ENCODE data around the gene ADAM10.

ADAM10 gene

GRCh38 chr15:58549013-58549784 lies 200.3 kb downstream of the ADAM10 start:
- no peak for DNase-seq

DNA sequence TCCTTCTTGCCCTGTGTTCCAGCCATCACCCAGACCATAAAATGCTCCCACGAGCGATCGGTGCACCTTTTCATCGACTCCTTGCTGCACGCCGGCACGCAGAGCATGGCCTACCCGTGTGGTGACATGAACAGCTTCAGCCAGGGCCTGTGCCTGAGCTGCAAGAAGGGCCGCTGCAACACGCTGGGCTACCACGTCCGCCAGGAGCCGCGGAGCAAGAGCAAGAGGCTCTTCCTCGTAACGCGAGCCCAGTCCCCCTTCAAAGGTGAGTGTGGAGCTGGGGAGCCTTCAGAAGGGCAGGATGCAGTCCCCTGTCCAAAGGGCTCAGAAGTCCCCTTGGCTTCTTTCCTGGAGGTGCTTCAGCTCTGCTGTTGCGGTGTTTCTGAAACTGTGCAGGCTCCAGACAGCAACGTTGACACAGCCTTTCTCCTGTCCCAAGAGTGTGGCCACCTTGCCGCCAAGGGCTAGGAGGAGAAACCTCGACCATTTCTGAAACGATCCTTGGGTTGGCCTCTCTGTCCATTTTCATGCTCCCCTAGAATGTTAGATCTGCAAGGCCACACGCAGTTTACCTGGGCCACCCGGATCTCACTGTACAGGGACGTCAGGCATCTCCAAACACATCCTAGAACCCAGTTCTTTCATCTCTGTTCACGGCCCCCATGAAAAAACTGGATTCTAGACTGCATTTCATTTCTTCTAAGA lies 201.0 kb downstream of the ADAM10 start:
- no peak for DNase-seq

DNA sequence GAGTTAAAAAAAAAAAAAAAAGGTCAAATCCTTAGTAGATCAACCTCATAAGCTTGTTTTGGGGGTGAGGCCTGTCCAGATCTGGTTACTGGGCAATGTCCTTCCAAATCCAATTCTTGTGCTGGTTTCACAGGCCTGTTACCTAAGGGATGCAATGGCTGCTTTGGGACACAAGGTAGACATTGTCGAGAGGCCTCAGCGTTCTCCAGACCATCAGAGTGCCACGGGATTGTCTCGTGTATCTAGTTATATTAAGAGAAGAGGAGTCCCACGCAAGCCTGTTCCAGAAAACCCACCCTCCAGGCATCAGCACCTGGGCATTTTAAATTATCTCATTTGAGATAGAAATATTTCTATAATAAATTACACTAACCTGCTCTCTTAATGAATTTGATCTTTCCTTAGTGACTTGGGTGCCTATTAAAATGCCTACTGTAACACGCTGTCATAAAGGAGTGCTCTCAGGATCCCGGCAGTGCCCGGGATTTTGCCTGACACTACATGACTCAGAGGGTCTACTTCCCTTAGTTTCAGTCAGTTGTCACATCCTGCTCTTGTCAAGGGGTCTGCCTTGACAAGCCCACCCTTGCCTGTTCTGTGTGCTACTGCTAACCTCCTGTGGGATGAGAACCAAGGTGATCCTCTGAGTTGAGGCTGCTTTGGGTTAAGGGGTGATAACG lies 201.7 kb downstream of the ADAM10 start:
- no peak for DNase-seq

DNA sequence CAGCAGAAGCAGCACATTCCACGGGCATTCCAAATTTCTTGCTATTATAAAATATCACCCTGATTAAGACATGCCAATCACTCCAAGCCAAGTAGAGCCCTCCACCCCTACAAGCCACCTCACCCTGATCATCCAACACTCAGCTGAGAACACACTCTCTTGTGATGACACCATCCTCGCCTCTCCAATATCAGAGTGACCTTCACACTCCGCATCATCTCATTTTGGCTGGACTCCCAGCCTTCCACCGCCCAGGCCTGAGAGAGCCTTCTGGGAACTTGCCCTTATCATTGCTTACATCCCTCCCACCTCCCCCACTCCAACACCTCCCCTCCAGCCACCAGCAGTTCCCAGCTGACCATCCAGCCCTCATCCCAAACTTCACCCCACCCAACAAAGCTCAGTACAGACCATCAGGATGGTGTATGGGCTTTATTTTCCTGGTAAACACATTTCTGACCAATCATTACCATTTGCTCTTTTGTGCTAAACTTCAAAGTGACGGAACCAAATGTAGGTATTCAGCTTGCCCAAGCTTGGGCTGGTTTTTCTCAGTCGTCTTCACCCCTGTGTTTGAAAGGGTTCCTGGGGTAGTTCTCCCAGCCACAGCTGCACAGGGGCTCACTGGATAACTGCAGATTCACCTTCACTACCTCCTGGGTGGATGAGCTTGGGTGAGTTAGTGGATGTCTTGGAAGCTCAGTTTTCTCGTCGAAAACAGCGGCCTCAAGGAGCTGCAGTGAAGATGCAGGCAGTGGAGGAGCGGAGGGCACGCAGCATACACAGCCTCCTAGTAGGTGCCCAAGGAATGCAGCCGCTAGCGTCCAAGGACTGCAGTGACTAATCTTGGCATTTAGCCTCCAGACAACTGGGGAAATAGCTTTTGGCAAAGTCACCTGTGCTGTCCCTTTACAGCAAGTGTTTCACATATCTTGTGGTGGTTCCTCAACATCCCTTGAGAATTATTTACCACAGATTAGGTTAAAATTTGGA lies 202.6 kb downstream of the ADAM10 start:
- no peak for DNase-seq

DNA sequence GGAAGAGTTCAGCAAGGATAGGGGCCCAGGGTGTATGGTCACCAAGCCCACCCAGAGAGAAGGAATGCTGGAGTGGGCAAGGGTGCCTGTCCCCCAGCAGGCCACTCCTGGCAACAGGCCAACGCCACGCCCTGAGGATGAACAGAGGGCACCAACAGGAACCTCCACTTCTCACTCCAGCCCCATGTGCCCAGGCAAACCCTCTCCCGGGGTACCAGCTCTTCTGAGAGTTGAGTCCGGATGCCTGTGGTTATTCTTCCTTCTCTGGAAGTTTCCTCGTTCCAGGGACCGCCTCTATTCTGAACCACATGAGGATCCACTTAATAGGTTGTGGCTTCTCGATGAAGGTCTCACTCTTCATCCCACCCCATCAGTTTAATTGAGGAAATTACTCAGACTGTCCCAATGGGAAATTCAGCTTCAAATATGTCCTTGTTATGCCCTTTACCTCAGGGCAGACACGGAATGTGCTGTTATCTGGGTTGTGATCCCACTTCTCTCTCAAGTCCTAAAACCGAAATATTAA lies 203.4 kb downstream of the ADAM10 start:
- no peak for DNase-seq

DNA sequence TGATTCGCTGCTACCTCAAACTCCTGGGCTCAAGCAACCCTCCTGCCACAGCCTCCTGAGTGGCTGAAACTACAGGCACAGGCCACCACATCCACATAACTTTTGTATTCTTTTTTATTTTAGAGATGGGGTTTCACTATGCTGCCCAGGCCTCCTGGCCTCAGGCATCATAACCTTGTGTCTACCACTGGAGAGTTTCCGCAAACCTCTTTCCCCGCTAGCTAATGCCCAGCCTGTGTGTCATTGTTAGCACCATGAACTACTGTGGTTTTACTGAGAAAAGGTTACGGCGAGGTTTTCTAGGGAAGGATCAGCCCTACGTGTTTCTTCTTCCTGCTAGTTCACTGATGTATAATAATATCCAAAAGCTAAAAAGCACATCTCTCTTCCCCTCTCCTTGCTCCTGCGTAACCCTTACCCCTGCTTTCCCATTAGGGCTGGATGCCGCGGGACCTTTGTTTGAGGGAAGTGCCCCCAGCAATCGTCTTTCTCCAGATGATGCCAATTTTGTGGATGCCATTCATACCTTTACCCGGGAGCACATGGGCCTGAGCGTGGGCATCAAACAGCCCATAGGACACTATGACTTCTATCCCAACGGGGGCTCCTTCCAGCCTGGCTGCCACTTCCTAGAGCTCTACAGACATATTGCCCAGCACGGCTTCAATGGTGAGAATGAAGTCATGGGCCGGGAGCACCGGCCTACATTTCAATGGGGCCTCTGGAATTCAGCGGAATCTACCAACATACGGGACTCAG lies 204.0 kb downstream of the ADAM10 start:
- DNase-seq: peak in 1 of 5 donors; percentile 92

DNA sequence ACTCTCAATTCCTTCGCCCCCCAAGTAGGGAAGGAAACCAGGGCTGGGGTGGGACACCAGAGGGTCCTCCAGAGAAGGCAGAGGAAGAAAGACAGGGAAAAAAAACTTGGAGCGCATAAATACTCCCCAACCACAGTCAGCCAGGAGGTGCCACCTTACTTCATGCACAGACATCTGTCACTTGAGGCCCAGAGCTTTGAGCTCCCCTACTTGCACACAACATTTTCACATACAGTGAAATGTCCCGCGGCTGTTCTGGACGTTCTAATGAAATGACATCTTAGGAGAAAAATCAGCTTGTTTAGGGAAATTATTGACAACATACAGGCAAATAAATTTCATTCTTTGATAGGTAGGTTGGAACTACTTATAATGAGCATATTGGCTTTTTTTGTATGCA lies 204.8 kb downstream of the ADAM10 start:
- no peak for DNase-seq

DNA sequence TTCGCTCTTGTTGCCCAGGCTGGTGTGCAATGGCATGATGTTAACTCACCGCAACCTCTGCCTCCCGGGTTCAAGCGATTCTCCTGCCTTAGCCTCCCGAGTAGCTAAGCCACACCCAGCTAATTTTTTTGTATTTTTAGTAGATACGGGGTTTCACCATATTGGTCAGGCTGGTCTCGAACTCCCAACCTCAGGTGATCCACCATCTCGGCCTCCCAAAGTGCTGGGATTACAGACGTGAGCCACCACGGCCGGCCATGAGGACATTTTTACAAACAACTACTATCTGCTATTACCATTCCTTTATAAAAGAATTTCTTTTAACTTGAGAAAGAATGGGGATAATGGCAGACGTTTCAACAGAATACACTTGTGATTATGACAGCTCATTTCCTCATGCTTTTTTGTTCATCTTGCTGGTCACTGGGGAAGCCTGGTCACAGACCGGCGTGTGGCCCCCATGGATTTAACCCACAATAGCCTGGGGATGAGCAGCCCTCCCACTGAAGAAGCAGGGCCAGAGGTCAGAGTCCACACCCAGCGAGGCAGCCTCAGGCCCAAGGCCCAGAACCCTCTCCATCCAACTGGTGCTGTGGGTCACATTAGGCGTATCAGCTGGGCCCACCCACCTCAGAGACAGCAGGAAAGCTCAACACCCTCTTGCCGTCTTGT lies 205.7 kb downstream of the ADAM10 start:
- DNase-seq: no peak

DNA sequence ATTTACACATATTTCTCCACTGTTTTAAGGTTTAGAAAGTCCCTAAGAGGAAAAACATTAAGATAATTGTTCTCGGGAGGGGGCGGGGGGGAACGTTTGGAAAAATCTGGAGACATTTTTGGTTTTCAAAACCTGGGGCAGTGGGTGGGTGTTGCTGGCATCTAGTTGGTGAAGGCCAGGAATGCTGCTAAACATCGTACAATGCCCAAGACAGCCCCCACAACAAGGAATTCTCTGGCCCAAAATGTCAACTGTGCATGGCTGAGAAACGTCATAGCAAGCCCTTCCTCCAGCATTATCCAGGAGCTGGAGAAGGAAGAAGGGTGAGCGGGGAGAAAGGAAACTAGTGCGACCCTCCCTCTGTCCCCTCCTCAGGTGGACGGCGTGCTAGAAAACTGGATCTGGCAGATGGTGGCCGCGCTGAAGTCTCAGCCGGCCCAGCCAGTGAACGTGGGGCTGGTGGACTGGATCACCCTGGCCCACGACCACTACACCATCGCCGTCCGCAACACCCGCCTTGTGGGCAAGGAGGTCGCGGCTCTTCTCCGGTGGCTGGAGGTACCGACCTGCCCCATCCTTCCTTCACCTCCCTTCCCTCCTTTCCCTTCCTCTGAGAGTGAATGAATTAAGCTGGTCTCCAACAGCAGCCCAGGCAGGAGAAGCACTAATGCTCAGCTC lies 208.0 kb downstream of the ADAM10 start:
- DNase-seq: no peak

DNA sequence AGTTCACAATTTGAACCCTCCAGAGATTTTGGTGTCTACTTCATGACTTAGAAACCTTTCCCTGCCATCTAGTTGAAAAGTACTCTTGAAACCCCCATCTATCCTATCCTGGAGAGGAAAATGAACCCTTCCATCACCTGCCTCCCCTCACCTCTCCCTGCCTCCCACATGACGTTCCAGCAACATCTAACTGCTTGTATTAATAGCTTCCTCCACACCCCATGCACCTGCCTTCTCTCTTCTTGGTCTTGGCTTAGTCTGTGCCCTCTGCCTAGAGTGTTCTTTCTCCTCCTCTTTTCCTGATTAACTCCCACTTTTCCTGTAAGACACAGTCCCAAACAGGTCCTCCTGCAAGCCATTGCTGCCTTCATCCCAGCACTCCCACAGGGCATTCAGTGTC lies 210.0 kb downstream of the ADAM10 start:
- DNase-seq: no peak

DNA sequence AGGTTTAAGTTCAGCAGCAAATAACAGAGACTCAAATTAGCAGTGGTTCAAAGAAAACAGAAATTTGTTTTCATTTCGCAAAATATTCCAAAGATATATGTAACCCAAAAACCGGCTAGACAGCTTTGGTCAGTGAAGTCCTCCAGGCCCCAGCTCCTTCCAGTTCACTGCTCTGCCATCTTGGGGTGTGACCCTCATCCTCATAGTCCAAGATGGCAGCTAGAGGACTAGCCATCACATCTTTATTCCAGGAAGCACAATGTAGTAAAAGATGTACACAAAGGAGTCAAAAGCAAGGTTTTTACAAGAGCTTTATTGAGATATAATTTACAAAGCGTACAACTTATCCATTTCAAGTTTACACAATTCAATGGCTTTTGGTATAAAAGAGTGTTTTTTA lies 210.6 kb downstream of the ADAM10 start:
- no peak for DNase-seq

Data from T-helper 1 cell (primary cell).